HL-60 (cell line): Measurements from ENCODE around the gene TBC1D9.

Experiments
- DNase-seq, 2 experiments: peaks; one replicate each; pipeline ENCODE4 v3.0.0-alpha.2; 2010 to 2020; ENCODE audit warnings: low read depth in 1 of 2, low spot score in 1 of 2
- H3K27ac ChIP-seq: fragments of 250-450 bp; sonication (Bioruptor Pico); replicated peaks from 2 replicates; pipeline ENCODE4 v1.5.1; 2020; ENCODE audit warnings: mild to moderate bottlenecking, moderate library complexity
- H3K27me3 ChIP-seq: fragments of 250-450 bp; sonication (Bioruptor Pico); 2 replicates; pipeline ENCODE4 v1.5.1; 2021; ENCODE audit warnings: mild to moderate bottlenecking, moderate library complexity; ENCODE audit not compliant: insufficient read depth, poor library complexity, severe bottlenecking
- H3K4me3 ChIP-seq: replicated peaks from 2 replicates; pipeline ENCODE4 v1.5.1; 2011; ENCODE audit warnings: mild to moderate bottlenecking, control low read depth, low read length; ENCODE audit not compliant: insufficient read depth
- CTCF ChIP-seq: IDR thresholded peaks from one replicate; pipeline ENCODE4 v1.5.1; 2011; ENCODE audit warnings: low read length, control low read depth, inconsistent platforms; ENCODE audit not compliant: insufficient read depth
- GABPA ChIP-seq: IDR thresholded peaks from 2 replicates; pipeline ENCODE4 v1.6.1; 2012; ENCODE audit warnings: low read depth
- POLR2AphosphoS5 ChIP-seq: IDR thresholded peaks from 2 replicates; pipeline ENCODE4 v1.6.1; 2012; ENCODE audit warnings: low read depth
- SPI1 ChIP-seq: IDR thresholded peaks from 2 replicates; pipeline ENCODE4 v1.6.1; 2012; ENCODE audit warnings: low read depth, mild to moderate bottlenecking, borderline replicate concordance
- TF ChIP-seq, protein P1 (sequence below): IDR thresholded peaks from 2 replicates; pipeline ENCODE4 v1.6.1; 2012; ENCODE audit warnings: low read depth; ENCODE audit not compliant: insufficient replicate concordance

TBC1D9 gene

DNA sequence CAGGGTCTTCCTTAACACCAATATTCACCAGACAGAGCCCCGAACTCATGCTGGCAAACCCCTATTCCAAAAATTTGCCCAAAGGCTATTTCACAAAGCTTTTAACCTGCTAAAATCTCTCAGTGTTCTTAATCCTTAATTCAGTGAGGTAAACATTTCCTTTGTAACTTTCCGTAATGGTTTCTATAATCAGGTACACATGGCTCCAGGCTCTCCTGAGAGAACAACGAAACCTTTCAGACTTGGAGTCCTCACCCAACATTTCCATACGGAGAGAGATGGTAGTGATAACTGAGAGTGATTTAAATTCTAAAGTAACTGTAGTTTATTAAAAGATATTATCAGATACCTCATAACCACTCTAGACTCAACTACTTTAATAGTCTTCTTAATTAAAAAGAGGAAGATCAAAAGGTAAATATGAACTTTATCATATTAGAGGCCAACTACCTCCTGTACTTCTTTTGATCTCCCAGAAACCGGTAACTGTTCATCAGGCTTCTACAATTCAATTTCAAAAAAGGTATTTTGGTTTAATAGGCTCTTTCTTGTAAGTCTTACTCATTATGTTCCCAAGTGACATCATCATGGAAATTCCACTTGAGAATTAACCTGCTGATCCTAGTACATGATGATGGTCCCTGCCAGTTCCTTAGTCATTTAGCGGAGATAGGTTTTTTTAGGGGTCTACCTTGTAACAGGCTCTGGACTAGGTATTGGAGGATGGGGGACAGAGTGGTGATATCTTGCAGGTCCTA lies 96.1 kb downstream of the TBC1D9 start:
- DNase-seq, result no peak
- Histone ChIP-seq H3K4me3 (no peak overlapping the region), H3K27ac (no peak overlapping the region), H3K27me3 (peaks cover 6% of the 10 kb centered on the region)
- TF ChIP-seq POLR2AphosphoS5 (no peak), SPI1 (no peak), GABPA (no peak), CTCF (no peak)
- TF ChIP-seq, protein P1, sequence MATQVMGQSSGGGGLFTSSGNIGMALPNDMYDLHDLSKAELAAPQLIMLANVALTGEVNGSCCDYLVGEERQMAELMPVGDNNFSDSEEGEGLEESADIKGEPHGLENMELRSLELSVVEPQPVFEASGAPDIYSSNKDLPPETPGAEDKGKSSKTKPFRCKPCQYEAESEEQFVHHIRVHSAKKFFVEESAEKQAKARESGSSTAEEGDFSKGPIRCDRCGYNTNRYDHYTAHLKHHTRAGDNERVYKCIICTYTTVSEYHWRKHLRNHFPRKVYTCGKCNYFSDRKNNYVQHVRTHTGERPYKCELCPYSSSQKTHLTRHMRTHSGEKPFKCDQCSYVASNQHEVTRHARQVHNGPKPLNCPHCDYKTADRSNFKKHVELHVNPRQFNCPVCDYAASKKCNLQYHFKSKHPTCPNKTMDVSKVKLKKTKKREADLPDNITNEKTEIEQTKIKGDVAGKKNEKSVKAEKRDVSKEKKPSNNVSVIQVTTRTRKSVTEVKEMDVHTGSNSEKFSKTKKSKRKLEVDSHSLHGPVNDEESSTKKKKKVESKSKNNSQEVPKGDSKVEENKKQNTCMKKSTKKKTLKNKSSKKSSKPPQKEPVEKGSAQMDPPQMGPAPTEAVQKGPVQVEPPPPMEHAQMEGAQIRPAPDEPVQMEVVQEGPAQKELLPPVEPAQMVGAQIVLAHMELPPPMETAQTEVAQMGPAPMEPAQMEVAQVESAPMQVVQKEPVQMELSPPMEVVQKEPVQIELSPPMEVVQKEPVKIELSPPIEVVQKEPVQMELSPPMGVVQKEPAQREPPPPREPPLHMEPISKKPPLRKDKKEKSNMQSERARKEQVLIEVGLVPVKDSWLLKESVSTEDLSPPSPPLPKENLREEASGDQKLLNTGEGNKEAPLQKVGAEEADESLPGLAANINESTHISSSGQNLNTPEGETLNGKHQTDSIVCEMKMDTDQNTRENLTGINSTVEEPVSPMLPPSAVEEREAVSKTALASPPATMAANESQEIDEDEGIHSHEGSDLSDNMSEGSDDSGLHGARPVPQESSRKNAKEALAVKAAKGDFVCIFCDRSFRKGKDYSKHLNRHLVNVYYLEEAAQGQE, result no peak

- TF ChIP-seq CTCF, result no peak
- TF ChIP-seq, protein P1, result no peak
- no peak for TF ChIP-seq GABPA
- TF ChIP-seq SPI1, result no peak
- TF ChIP-seq POLR2AphosphoS5, result no peak
- Histone ChIP-seq H3K4me3 (no peak overlapping the region), H3K27me3 (peaks cover 15% of the 10 kb centered on the region), H3K27ac (no peak overlapping the region)
- no peak for DNase-seq
These were observed 101.7 kb downstream of the TBC1D9 start for GRCh38 chr4:140654495-140654814.

DNA sequence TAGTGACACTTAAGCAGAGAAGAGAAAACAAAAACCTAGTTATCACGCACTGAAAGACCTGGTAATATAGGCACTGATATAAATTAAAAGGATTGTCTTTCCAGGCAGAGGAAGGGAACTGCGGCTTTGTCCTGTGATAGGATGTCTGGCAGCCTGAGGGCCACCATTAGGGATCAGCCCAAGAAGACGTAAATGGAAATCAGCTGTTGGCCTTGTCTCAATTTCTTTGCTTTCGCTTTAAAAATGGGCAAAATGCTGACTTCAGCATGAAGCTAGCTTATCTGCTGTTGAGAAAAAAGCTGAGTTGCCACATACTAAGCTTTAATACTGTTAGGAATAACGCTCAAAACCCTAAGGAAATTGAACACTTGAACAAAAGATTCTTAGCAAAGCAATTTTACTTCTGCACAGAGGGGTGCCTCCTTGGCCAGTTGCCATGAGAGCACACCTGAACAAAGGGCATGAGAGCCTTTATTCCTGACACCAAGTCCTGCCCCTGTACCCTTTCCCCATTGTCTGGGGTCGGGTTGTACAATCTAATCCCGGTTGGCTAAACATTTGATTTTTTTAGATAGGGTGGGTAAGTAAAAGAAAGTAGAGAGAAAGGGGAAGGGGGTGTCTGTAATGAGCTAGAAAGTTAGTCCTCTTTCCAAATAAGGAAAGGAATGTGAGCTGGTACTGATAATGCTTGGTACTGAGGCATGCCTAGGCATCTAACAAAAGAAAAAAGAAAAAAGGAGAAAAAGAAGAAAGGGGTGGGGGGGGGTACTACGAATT lies 102.3 kb downstream of the TBC1D9 start:
- DNase-seq, result no peak
- TF ChIP-seq CTCF (no peak), SPI1 (no peak), POLR2AphosphoS5 (no peak), GABPA (no peak)
- TF ChIP-seq, protein P1, result no peak
- Histone ChIP-seq H3K27me3 (peaks cover 14% of the 10 kb centered on the region), H3K27ac (no peak overlapping the region), H3K4me3 (no peak overlapping the region)
